A204.1 (cell line): ENCODE results near the gene CCDC127.
"Not testable (repeated sequence)": the region's sequence is repeated elsewhere in the genome, so short reads cannot be mapped to it uniquely, and the experiment has no call there.

Experiments used
- FAIRE-seq: peaks from 2 replicates; lab custom pipeline; 2012; peaks lifted over from hg19 to GRCh38; lab: Jason Lieb, UNC

The CCDC127 gene

GRCh38 chr5:203246-203930 lies 14.6 kb downstream of the CCDC127 start:
- FAIRE-seq = no peak

DNA sequence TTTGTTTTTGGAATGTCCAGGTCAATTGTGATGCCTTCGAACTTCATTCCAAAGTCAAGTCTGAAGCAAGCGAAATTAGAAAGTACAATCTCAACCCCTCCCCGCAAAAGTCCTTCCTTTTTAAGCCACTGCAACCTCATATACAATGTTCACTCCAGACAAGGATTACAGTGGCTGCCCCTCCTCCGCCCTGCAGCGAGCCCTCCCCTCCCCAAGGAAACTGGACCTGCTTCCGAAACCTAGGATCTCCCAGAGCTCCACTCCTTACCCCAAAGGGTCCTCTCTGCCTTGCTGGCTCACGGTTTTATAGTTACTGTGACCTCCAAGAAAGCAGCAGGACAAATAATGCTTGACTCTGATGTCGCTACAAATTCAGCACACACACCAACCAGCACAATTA lies 16.3 kb downstream of the CCDC127 start:
- no peak for FAIRE-seq

DNA sequence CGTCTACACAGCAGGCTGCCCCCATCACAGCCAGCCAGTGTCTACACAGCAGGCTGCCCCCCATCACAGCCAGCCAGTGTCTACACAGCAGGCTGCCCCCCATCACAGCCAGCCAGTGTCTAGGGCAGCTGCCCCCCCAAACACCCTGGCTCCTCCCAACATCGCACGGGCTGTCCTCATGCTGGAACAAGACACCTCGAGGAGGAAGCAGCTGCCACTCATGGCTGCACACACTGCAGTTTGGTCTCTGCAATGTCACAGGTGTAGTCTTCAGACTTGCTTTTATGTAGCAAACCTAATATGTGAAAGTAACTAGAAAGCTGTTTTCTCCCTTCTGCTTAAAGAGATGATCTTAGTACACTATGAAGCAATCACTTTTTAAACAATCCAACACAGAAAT lies 17.0 kb downstream of the CCDC127 start:
- no peak for FAIRE-seq

DNA sequence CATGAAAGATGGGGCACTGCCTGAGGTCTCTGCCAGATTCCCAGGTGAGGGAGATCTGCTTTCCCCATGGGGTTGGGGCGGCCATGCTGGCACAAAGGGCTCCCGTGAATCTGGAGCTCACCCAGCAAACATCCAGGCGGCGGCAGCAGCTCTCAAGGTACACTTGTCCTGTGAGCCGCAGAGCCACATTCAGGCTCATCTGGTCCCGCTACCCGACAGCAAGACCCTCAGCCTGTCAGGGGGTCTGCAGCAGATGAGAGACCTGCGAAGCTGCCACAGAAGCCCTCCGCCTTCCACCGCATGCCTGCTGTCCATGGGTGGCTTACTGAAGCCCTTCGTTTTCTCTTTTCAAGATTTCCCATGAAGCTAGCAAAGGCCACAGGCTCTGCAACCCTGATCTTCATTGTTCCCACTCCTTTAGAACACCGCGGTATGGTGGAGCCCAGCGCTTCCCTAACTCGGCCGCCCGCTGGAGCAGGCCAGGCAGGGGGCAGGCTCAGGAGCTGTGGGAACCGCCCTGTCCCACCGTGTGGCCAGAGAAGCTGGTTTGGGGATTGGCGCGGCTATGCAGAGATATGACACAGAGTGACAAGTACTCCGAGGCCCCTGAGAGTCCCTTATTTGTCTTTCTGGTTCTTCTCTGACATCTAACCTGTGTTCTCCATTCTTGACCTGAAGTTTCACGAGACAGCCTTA lies 17.9 kb downstream of the CCDC127 start:
- FAIRE-seq = no peak

DNA sequence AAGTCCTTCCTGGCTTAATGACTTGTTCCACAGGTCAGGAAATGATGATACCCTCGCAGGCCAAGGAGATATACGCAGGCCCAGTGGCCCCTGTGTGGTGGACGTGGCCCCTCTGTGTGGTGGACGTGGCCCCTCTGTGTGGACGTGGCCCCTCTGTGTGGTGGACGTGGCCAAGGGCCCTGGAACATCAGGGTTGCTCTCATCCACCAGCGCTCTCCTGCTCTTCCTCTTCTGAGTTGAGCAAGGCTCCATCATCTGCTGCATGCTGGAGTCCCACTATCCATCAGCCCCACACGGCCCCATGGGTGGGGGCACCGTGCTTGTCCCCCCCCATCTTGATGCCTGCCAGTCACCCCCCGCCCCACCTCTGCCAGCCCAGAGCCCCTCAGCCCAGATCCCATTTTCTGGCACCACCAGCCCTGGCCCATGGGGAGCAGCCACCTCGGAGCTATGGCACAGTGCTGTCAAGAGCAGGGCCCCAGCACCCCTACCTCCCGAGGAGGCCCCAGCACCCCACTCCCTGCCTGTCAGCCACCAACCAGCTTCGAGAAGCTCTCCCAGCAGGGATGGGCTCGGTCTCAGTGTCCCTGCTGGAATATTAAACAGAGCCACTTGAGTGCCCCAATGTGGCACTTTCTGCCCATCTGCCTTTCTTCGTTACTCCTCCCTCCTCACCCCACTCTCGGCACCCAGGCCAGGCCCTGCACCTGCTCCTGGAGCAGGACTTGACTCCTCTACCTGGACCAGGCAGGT lies 18.6 kb downstream of the CCDC127 start:
- FAIRE-seq = no peak

- FAIRE-seq = no peak
Observed at GRCh38 chr5:198516-199196, 19.3 kb downstream of the CCDC127 start.

DNA sequence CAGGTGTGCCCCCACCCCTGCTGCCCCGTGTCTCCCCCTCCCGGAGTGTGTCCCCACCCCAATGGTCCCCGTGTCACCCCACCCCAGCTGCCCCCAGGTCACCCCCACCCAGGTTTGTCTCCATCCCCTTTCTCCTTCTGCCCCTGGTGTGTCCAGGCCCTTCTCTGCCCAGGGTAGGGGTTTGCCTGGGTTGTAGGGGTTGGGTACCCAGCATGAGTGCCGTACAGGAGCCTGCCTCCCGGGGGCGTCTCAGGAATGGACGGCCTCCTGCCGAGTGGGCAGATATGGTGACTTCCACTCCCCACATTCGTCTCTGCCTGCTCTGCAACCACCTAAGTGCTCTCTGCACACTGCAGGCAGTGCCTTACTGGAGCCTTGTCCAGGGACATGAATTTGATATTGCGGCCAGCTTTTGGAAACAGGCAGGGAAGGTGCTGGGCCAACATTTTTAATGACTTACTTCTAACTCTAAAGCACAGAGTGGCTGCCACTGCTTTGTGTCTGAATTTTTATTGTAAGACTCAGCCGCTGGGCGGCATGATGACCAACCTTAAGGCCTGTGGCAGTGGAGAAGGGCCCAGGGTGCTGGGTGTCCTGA lies 20.0 kb downstream of the CCDC127 start:
- no peak for FAIRE-seq

- not testable (repeated sequence) for FAIRE-seq
Observed at GRCh38 chr5:197031-197430, 20.9 kb downstream of the CCDC127 start.

GRCh38 chr5:196350-196749 lies 21.6 kb downstream of the CCDC127 start:
- no peak for FAIRE-seq

DNA sequence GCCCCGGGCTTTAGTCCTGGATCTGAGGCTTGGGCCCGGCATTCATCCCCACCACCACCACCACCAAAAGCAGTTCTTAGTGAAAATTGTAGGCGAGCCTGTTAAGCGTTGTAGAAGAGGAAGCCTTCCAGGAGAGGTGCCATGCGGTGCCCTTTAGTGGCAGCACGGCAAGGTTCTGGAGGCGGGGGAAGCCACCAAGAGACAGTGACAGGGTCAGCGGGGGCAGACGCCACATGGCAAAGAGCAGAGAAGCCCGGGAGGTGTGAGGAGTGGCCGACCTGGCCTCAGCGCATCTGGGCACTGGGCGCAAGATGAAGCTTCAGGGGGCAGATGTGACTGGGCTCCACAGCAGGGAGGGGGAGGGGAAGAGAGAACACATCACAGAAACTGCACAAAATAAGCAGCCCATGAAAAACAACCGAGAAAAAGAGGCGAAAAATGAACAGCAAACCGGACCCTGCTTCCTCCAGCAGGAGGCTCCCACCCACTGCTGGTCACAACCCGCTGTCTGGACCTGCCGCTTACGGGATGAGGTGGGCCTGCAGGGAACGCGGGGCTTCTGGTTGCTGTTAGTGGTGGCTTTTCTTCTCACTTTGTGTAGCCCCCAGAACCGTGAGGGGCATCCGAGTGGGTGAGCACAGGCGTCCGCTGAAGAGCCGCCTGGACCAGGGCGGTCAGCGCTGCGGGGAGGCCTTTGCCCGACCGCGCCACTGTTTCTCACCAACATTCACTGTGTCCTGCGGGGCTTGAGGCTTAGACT lies 22.4 kb downstream of the CCDC127 start:
- FAIRE-seq = no peak

- no peak for FAIRE-seq
Observed at GRCh38 chr5:194603-195209, 23.2 kb downstream of the CCDC127 start.

DNA sequence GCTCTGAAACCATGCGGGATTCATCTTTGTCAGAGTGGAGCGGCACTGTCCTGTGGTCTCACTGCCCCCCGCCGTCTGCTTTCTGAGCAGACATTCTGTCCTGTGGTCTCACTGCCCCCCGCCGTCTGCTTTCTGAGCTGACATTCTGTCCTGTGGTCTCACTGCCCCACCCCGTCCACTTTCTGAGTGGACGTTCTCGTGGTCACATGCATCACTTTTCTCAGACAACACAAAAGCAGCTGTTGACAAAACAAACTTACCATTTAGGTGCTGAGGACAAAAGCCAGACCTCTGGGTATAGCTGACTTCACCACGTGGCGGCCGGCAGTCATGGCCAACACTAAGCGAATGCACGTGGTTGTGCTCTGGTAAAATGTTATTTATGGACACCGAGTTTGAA lies 23.9 kb downstream of the CCDC127 start:
- FAIRE-seq = no peak

- FAIRE-seq = no peak
Observed at GRCh38 chr5:192970-193831, 24.8 kb downstream of the CCDC127 start.

GRCh38 chr5:192691-192969 lies 25.3 kb downstream of the CCDC127 start:
- no peak for FAIRE-seq

- FAIRE-seq = no peak
Observed at GRCh38 chr5:191949-192690, 25.8 kb downstream of the CCDC127 start.

- no peak for FAIRE-seq
Observed at GRCh38 chr5:191036-191948, 26.7 kb downstream of the CCDC127 start, which contains the start of gene LRRC14B. Gene LRRC14B, plus strand, starts transcription at chr5:191495. Its CDS starts 44 bp downstream, at chr5:191539.

DNA sequence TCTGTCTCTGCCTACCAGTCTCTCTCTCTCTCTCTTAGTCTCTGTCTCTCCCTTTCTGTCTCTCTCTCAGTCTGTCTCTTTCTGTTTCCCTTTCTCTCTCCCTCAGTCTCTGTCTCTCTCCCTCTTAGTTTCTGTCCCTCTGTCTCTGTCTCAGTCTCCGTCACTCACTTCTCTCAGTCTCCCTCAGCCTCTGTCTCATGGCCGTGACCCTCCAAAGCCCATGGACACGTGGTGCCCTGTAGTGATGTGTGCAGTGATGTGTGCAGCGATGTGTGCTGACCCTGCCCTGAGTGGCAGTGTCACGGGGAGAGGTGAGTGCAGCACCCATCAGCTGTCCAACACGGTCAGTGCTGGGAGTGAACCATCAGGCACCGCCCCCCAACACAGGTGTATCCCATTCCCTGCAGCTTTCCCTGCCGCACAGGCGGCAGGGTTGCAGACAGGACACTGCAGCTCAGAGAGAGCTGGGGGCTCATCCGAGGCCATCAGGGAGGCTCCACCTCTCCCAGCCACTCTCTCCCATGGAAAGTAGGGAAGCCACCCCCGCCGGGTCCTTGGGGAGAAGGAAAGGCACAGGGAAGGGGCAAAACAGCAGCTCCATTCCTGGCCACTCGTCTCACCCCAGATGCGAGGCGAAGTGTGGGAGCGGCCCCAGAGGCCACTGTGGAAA lies 27.5 kb downstream of the CCDC127 start:
- no peak for FAIRE-seq

DNA sequence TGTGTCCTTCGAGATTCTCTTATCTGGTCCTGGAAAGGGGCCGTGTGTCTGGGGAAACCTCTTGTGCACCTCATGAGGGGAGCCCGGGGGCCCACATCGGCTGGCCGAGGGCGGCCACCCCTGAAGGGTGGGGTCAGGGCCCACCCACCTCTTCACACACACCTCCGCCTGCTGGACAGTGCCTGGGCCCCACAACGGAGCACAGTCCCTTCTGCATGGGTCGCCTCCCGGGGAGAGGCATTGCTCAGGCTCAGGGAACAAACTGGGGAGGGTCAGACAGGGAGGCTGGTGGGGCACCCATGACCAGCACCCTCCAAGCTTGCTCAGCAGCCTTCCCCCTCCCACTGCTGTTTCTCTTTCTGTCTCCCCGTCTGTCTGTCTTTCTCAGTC lies 28.0 kb downstream of the CCDC127 start:
- no peak for FAIRE-seq
